Activated naive CD4-positive, alpha-beta T cell treated with anti-CD3 and anti-CD28 coated beads, Interleukin-2, amount 10 ng/mL, durations not matched to agents 7 days and 5 days (primary cell): Measurements from ENCODE around the gene VWF.
"Not testable (repeated sequence)": the region's sequence is repeated elsewhere in the genome, so short reads cannot be mapped to it uniquely, and the experiment has no call there.

Experiments used
- CTCF ChIA-PET: fragments of 350-600 bp; sonication (Branson Sonifier 250); formaldehyde crosslinking; loops from one replicate; lab custom pipeline; 2021; ENCODE audit warnings: antibody characterized with exemption; lab: Charles Lee
- DNase-seq: peaks from one replicate; pipeline ENCODE4 v3.0.0-alpha.2; 2020
- H3K27ac Mint-ChIP-seq: one replicate; pipeline ENCODE4 v1.8.0; 2021; ENCODE audit warnings: mild to moderate bottlenecking, moderate library complexity, mixed read lengths
- H3K27me3 Mint-ChIP-seq: one replicate; pipeline ENCODE4 v1.8.0; 2021; ENCODE audit warnings: mild to moderate bottlenecking, mixed read lengths
- H3K36me3 Mint-ChIP-seq: one replicate; pipeline ENCODE4 v1.8.0; 2021; ENCODE audit warnings: mixed read lengths
- H3K4me1 Mint-ChIP-seq: one replicate; pipeline ENCODE4 v1.8.0; 2021; ENCODE audit warnings: mixed read lengths
- H3K4me3 Mint-ChIP-seq: one replicate; pipeline ENCODE4 v1.8.0; 2021; ENCODE audit warnings: mild to moderate bottlenecking, moderate library complexity, mixed read lengths
- H3K9me3 Mint-ChIP-seq: one replicate; pipeline ENCODE4 v1.8.0; 2021; ENCODE audit warnings: mixed read lengths

VWF gene

DNA sequence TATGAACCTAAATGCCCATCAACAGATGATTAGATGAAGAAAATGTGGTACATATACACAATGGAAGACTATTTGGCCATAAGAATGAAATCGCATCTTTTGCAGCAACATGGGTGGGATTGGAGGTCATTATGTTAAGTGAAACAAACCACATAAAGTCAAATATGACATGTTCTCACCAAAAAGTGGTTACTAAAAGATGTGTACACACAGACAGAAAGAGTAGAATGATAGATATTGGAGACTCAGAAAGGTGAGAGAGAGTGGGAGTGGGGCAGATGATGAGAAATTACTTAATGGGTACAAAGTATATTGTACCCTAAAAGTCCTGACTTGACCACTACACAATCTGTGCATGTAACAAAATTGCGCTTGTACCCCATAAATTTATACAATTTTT is 19.6 kb downstream of the VWF start:
- no peaks in the 10 kb centered on the region for H3K27me3 Mint-ChIP-seq
- CTCF ChIA-PET = no interaction called here
- H3K4me3 Mint-ChIP-seq = no peak overlapping the region
- no peak overlapping the region for H3K27ac Mint-ChIP-seq
- no peaks in the 10 kb centered on the region for H3K4me1 Mint-ChIP-seq
- no peaks in the 10 kb centered on the region for H3K9me3 Mint-ChIP-seq
- no peak for DNase-seq
- no peaks in the 10 kb centered on the region for H3K36me3 Mint-ChIP-seq

DNA sequence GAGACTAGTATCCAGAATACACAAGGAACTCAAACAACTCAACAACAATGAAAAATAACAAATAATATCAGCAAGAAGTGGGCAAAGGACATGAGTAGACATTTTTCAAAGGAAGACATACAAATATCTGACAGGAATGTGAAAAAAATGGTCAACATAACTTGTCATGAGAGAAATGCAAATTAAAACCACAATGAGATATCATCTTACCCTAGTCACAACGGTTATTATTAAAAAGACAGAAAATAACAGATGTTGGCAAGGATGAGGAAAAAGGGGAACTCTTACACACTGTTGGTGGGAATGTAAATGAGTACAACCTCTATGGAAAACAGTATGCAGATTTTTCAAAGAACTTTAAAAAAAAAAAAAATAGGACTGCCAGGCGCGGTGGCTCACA is 20.4 kb downstream of the VWF start:
- H3K4me1 Mint-ChIP-seq = no peaks in the 10 kb centered on the region
- no peak overlapping the region for H3K27ac Mint-ChIP-seq
- no peaks in the 10 kb centered on the region for H3K36me3 Mint-ChIP-seq
- no peaks in the 10 kb centered on the region for H3K9me3 Mint-ChIP-seq
- CTCF ChIA-PET = no interaction called here
- H3K27me3 Mint-ChIP-seq = peaks cover 2% of the 10 kb centered on the region
- no peak overlapping the region for H3K4me3 Mint-ChIP-seq
- DNase-seq = no peak

DNA sequence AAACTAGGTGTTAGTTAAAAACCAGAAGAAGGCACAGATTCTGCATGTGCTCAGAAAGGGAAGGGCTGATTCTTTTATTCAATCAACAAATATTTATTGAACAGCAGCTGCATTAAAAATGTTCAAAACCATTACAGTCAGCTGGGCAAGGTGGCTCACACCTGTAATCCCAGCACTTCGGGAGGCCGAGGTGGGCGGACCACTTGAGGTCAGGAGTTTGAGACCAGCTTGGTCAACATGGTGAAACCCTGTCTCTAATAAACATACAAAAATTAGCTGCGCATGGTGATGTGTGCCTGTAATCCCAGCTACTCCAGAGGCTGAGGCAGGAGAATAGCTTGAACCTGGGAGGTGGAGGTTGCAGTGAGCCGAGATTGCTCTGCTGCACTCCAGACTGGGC is 22.4 kb downstream of the VWF start:
- H3K36me3 Mint-ChIP-seq, H3K27ac Mint-ChIP-seq, H3K4me1 Mint-ChIP-seq, CTCF ChIA-PET, H3K9me3 Mint-ChIP-seq, DNase-seq, H3K4me3 Mint-ChIP-seq: not testable (repeated sequence)
- H3K27me3 Mint-ChIP-seq = peaks cover 14% of the 10 kb centered on the region

- Mint-ChIP-seq H3K4me3 (no peak overlapping the region), H3K36me3 (no peaks in the 10 kb centered on the region), H3K27me3 (peaks cover 31% of the 10 kb centered on the region), H3K4me1 (peaks cover 8% of the 10 kb centered on the region), H3K9me3 (no peaks in the 10 kb centered on the region), H3K27ac (no peak overlapping the region)
- no peak for DNase-seq
- CTCF ChIA-PET = no interaction called here
These were observed 25.2 kb downstream of the VWF start for GRCh38 chr12:6099316-6099715.

DNA sequence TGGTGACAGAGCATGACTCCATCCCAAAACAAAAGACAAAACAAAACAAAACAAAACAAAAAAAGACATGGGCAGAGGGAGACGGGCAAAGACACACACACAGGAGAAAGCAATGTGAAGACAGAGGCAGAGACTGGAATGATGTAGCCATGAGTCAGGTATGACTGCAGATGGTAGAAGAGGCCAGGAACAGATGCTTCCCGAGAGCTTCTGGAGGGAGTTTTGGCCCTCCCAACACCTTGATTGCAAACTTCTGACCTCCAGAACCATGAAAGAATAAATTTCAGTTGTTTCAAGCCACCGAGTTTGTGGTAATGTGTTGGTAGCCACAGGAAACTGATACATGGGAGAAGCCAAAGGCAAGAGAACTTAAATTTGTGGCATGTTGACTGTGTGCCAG is 27.1 kb downstream of the VWF start:
- Mint-ChIP-seq H3K27ac (no peak overlapping the region), H3K9me3 (no peaks in the 10 kb centered on the region), H3K4me3 (no peak overlapping the region), H3K36me3 (no peaks in the 10 kb centered on the region), H3K4me1 (peaks cover 8% of the 10 kb centered on the region), H3K27me3 (peaks cover 42% of the 10 kb centered on the region)
- no peak for DNase-seq
- CTCF ChIA-PET = no interaction called here

DNA sequence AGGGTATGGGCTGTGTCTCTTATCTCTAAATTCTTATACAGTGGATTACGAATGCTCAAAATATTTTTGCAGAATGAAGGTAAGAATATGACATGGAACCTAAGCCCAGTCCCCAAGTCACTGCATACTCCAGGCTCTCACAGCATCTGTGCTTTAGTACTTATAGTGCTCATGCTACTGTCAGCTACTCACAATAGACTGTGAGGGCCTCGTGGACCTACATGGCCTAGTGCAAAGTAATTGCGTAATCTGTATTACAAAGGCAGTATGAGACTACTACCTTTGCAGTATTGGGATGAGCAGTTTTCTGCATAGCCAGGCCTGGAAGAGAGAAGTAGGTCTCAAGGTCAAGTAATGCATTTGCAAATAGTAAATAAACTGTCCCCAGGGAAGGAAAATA is 27.9 kb downstream of the VWF start:
- H3K27ac Mint-ChIP-seq = no peak overlapping the region
- H3K27me3 Mint-ChIP-seq = peaks cover 45% of the 10 kb centered on the region
- H3K36me3 Mint-ChIP-seq = no peaks in the 10 kb centered on the region
- no peak for DNase-seq
- H3K4me3 Mint-ChIP-seq = no peak overlapping the region
- no peaks in the 10 kb centered on the region for H3K9me3 Mint-ChIP-seq
- peaks cover 8% of the 10 kb centered on the region for H3K4me1 Mint-ChIP-seq
- CTCF ChIA-PET = no interaction called here

DNA sequence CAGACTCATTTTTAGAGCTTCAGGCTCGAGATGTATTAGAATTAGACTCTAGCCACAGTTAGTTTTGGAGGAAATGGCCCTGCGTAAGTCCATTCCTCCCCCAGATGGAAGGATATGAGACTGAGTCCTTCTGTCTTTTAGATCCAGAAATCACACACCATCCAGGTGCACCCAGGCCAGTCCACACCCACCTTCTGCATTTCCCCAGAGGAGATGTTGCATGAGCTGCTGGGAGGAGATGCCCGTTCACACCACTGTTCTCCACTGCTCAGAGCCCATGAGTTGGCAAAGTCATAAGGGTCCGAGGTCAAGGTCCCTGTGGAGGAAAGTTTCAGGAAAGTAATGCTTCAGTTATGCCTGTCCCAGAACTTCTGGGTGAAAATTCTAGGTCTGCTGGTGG is 29.2 kb downstream of the VWF start:
- Mint-ChIP-seq H3K27ac (no peak overlapping the region), H3K27me3 (peaks cover 51% of the 10 kb centered on the region), H3K9me3 (no peaks in the 10 kb centered on the region), H3K4me1 (peaks cover 13% of the 10 kb centered on the region), H3K36me3 (no peaks in the 10 kb centered on the region), H3K4me3 (no peak overlapping the region)
- no peak for DNase-seq
- CTCF ChIA-PET = no interaction called here

DNA sequence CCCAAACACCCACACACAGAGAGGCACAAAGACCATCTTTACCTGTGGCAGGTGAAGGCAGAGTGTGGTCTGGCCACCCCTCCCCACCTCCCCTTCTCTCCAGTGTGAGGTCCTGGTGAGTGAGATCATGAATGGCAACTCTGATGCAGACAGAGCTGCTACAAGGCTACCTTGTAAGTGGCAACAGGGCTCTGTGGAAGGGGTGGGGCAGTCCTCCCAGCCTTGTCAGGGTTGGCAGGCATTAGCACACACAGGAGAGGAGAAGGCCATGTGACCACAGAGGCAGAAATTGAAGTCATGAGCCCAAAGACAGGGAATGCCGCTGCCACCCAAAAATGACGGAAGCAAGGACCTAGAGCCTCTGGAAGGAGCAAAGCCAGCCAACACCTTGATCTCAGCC is 30.7 kb downstream of the VWF start:
- H3K4me1 Mint-ChIP-seq = peaks cover 13% of the 10 kb centered on the region
- no peak for DNase-seq
- H3K36me3 Mint-ChIP-seq = no peaks in the 10 kb centered on the region
- H3K27me3 Mint-ChIP-seq = peaks cover 61% of the 10 kb centered on the region
- CTCF ChIA-PET = interaction anchor here (1.3 to 1.6 kb wide), 2 partner anchors 102 to 185 kb away, joined by 3 to 4 read pairs; no protein-coding TSS in a partner anchor
- H3K27ac Mint-ChIP-seq = no peak overlapping the region
- H3K9me3 Mint-ChIP-seq = no peaks in the 10 kb centered on the region
- no peak overlapping the region for H3K4me3 Mint-ChIP-seq

- H3K4me3 Mint-ChIP-seq = no peak overlapping the region
- DNase-seq = no peak
- H3K27ac Mint-ChIP-seq = no peak overlapping the region
- H3K9me3 Mint-ChIP-seq = no peaks in the 10 kb centered on the region
- CTCF ChIA-PET = interaction anchor here (1.3 to 1.6 kb wide), 2 partner anchors 102 to 186 kb away, joined by 3 to 4 read pairs; no protein-coding TSS in a partner anchor
- peaks cover 61% of the 10 kb centered on the region for H3K27me3 Mint-ChIP-seq
- peaks cover 13% of the 10 kb centered on the region for H3K4me1 Mint-ChIP-seq
- H3K36me3 Mint-ChIP-seq = no peaks in the 10 kb centered on the region
These were observed 31.4 kb downstream of the VWF start for GRCh38 chr12:6092784-6093722.

DNA sequence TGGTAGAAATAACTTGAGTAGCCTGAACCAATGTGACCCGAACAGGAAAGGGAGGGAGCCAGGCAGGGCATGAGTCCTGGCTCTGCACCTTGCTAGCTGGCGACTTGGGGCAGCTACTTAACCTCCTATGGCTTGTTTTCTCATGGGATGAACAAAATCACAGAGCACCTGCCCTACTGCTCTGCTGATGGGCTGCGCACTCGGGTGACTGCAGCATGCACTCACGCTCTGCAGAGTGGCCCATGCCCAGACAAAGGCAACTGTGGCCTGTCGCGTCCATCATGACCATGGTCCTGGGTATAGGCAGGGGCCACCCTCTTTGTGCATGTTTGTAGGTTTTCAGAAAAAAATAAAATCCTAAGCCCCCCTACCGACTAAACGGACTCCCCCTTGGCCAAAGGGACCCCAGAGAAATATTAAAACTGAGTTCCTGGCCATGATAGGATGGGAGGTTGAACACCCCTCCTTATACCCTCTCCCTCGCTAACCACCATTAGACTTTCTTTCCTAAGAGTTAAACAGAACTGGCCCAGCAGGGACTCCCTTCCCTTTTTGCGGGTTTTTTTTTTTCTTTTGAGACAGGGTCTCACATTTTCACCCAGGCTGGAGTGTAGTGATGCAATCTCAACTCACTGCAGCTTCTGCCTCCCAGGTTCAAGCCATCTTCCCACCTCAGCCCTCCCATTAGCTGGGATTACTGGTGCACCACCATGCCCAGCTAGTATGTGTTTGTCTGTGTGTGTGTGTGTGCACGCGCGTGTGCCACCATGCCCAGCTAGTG is 32.5 kb downstream of the VWF start:
- CTCF ChIA-PET = interaction anchor here (1.6 kb wide), 1 partner anchor 187 kb away, joined by 4 read pairs; no protein-coding TSS in a partner anchor
- Mint-ChIP-seq H3K4me3 (no peak overlapping the region), H3K9me3 (no peaks in the 10 kb centered on the region), H3K27ac (no peak overlapping the region), H3K4me1 (peaks cover 5% of the 10 kb centered on the region), H3K27me3 (peaks cover 60% of the 10 kb centered on the region), H3K36me3 (no peaks in the 10 kb centered on the region)
- no peak for DNase-seq

GRCh38 chr12:6090803-6091202 is 33.7 kb downstream of the VWF start:
- no peaks in the 10 kb centered on the region for H3K9me3 Mint-ChIP-seq
- DNase-seq = no peak
- H3K4me3 Mint-ChIP-seq = no peak overlapping the region
- H3K36me3 Mint-ChIP-seq = no peaks in the 10 kb centered on the region
- peaks cover 5% of the 10 kb centered on the region for H3K4me1 Mint-ChIP-seq
- peaks cover 59% of the 10 kb centered on the region for H3K27me3 Mint-ChIP-seq
- H3K27ac Mint-ChIP-seq = no peak overlapping the region
- CTCF ChIA-PET = no interaction called here

- CTCF ChIA-PET = no interaction called here
- peaks cover 5% of the 10 kb centered on the region for H3K4me1 Mint-ChIP-seq
These were observed 35.3 kb downstream of the VWF start for GRCh38 chr12:6088921-6089747.

GRCh38 chr12:6086316-6086715 is 38.2 kb downstream of the VWF start:
- no peaks in the 10 kb centered on the region for H3K9me3 Mint-ChIP-seq

More at GRCh38 chr12:6088921-6089747, 35.3 kb downstream of the VWF start:
- no peak overlapping the region for H3K27ac Mint-ChIP-seq
- H3K27me3 Mint-ChIP-seq = peaks cover 48% of the 10 kb centered on the region
- H3K36me3 Mint-ChIP-seq = no peaks in the 10 kb centered on the region
- H3K4me3 Mint-ChIP-seq = no peak overlapping the region
- no peak for DNase-seq
- no peaks in the 10 kb centered on the region for H3K9me3 Mint-ChIP-seq

DNA sequence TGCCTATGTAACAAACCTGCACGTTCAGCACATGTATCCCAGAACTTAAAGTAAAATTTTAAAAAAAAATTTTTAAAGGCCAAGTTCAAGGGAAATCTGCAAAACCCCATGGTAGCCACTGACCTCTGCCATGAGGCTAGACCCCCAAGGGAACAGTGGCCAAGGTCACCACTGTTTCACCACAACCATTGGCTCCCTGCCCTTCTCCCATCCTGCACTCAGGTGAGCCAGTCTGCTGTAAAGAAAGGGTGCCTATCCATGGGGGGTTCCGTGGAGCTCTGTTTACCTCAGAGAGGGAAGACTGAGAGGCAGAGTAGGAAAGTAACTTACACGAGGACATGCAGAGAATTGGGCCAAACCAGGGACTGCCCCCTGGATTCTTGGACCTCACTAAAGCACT is 38.6 kb downstream of the VWF start:
- no peak overlapping the region for H3K27ac Mint-ChIP-seq
- CTCF ChIA-PET = no interaction called here
- H3K36me3 Mint-ChIP-seq = no peaks in the 10 kb centered on the region
- no peak overlapping the region for H3K4me3 Mint-ChIP-seq
- H3K9me3 Mint-ChIP-seq = no peaks in the 10 kb centered on the region
- no peak for DNase-seq
- peaks cover 46% of the 10 kb centered on the region for H3K27me3 Mint-ChIP-seq
- H3K4me1 Mint-ChIP-seq = peaks cover 3% of the 10 kb centered on the region

More at GRCh38 chr12:6086316-6086715, 38.2 kb downstream of the VWF start:
- Mint-ChIP-seq H3K4me3 (no peak overlapping the region), H3K27me3 (peaks cover 44% of the 10 kb centered on the region), H3K27ac (no peak overlapping the region), H3K36me3 (no peaks in the 10 kb centered on the region), H3K4me1 (peaks cover 5% of the 10 kb centered on the region)
- CTCF ChIA-PET = no interaction called here
- no peak for DNase-seq
